H1 (cell line): Measurements from ENCODE around the gene KCNQ2. TPM values are rescaled to one million over a fixed set of nuclear protein-coding genes. Genes with fewer than 3 reads are reported as not detected.

Source experiments
- CHD7 ChIP-seq: fragments of 300-600 bp; sonication (generic); IDR thresholded peaks from 2 replicates; pipeline ENCODE4 v1.7.1; 2012; ENCODE audit warnings: low read length, moderate library complexity, mild to moderate bottlenecking, inconsistent platforms; ENCODE audit not compliant: insufficient replicate concordance
- CREB1 ChIP-seq: IDR thresholded peaks from 2 replicates; pipeline ENCODE4 v1.6.1; 2012; ENCODE audit warnings: inconsistent platforms
- CTCF ChIP-seq, 3 experiments: IDR thresholded peaks; 1 replicate in 2 of 3; 2 replicates in 1 of 3; pipeline versions ENCODE4 v1.5.1 to v1.6.1; 2011; ENCODE audit warnings: low read length in 3 of 3, mild to moderate bottlenecking in 3 of 3, inconsistent platforms in 2 of 3, low read depth in 1 of 3, moderate library complexity in 1 of 3; ENCODE audit not compliant: insufficient read depth in 1 of 3; ENCODE audit errors: control extremely low read depth in 1 of 3
- HDAC6 ChIP-seq: IDR thresholded peaks from one replicate; pipeline ENCODE4 v1.7.1; 2012; ENCODE audit warnings: low read depth, mild to moderate bottlenecking, inconsistent platforms, low read length, moderate library complexity
- POLR2A ChIP-seq, 2 experiments: IDR thresholded peaks; 1 replicate in 1 of 2; 2 replicates in 1 of 2; pipeline ENCODE4 v1.6.1; 2011; ENCODE audit warnings: low read depth in 2 of 2, low read length in 2 of 2, mild to moderate bottlenecking in 2 of 2; ENCODE audit errors: control extremely low read depth in 1 of 2
- RBBP5 ChIP-seq: IDR thresholded peaks from 2 replicates; pipeline ENCODE4 v1.7.1; 2012; ENCODE audit warnings: low read depth, mild to moderate bottlenecking, inconsistent platforms, low read length, moderate library complexity, borderline replicate concordance
- SRF ChIP-seq: IDR thresholded peaks from 2 replicates; pipeline ENCODE4 v1.6.1; 2011; ENCODE audit warnings: mild to moderate bottlenecking, low read depth, low read length, moderate library complexity
- TAF7 ChIP-seq: optimal IDR thresholded peaks from 2 replicates; pipeline ENCODE3; 2011; ENCODE audit warnings: low read depth, mild to moderate bottlenecking, inconsistent platforms, low read length, moderate library complexity, borderline replicate concordance
- TCF12 ChIP-seq: IDR thresholded peaks from 2 replicates; pipeline ENCODE4 v1.6.1; 2011; ENCODE audit warnings: low read depth, mild to moderate bottlenecking, low read length
- polyA plus RNA-seq, 7 experiments: library from polyadenylated mRNA; depleted of rRNA in 3 of 7; stranded (reverse) in 5 of 7; unstranded in 2 of 7; fragments of >200 nt in 5 of 7; fragments of 200-250 nt in 2 of 7; gene quantifications; 1 replicate in 5 of 7; 2 replicates in 1 of 7; 4 replicates in 1 of 7; pipeline versions ENCODE4 v1.2.1 to v1.2.3, GENCODE V29; 2011 to 2013; ENCODE audit warnings: missing spikeins in 2 of 7, mixed read lengths in 2 of 7
- total RNA-seq: library from RNA; stranded (reverse); fragmentation: NEBNext Ultra II Directional; extraction: Animal tissue kit (Norgen Biotek cat#: 25700); gene quantifications from 2 replicates; pipeline ENCODE4 v1.2.1, GENCODE V29; 2021

Gene KCNQ2
- total and polyA plus RNA-seq, 2 of the 8 experiments (the other 6 are each of a cell fraction or from before 2014, with no cell fraction given), result 82.6 to 243 TPM

DNA sequence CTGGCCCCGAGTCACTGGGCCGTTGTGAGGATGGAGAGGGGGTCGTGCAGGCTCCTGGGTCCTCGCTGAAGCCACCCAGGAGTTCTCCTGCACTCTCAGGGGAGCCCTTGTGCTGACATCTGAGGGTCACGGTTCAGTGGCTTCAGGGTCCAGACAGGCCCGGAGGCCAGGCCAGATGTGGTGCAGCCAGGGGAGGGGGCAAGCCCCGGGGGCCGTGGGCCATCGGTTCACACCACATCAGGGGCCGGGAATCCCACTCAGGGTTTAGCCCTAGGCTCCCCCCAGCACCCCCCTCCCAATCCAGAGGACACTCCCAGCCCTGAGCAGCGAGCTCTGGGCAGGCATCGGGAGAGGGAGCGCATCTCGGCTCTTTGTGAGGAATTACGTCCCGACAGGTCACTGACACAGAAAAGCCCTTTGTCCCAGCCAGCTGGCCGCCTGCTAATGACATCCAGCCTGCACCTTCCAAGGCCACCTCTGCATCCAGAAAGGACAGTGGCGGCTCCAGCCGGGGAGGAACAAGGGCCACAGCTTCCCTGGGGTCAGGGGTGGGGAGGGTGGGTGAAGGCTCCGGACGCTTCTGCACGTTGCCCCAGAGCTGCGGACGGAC lies 104.9 kb downstream of the KCNQ2 start (continued):
- TF ChIP-seq CHD7 (no peak), CREB1 (no peak), HDAC6 (no peak), CTCF (IDR thresholded peaks at IDR 0.05; ENCODE audit: control extremely low read depth in 1 of 3, insufficient read depth in 1 of 3, low read depth in 1 of 3, low read length in 3 of 3) (no peak), SRF (no peak), POLR2A (IDR thresholded peaks at IDR 0.05; ENCODE audit: control extremely low read depth in 1 of 2, low read depth in 2 of 2, low read length in 2 of 2) (no peak), TCF12 (no peak), RBBP5 (no peak), TAF7 (no peak)
